WTC11 (cell line): ENCODE measurements around the gene GALNT15.

Experiments
- CREB1 ChIP-seq: sonication (generic); formaldehyde crosslinking; IDR thresholded peaks from 2 replicates; pipeline ENCODE4 v1.8.0; 2023; ENCODE audit warnings: mild to moderate bottlenecking, missing genetic modification reagents
- ESRRA ChIP-seq: sonication (generic); formaldehyde crosslinking; IDR thresholded peaks from 2 replicates; pipeline ENCODE4 v1.8.1; 2022; ENCODE audit warnings: mild to moderate bottlenecking, missing genetic modification reagents, borderline replicate concordance
- GABPB1 ChIP-seq: sonication (generic); formaldehyde crosslinking; IDR thresholded peaks from 2 replicates; pipeline ENCODE4 v1.8.1; 2023; ENCODE audit warnings: mild to moderate bottlenecking, missing genetic modification reagents
- NR2C2 ChIP-seq: sonication (generic); formaldehyde crosslinking; IDR thresholded peaks from 2 replicates; pipeline ENCODE4 v1.8.0; 2022; ENCODE audit warnings: mild to moderate bottlenecking, missing genetic modification reagents
- TP53 ChIP-seq: sonication (generic); formaldehyde crosslinking; IDR thresholded peaks from 2 replicates; pipeline ENCODE4 v1.8.1; 2023; ENCODE audit warnings: mild to moderate bottlenecking, missing genetic modification reagents
- TF ChIP-seq, protein P1 (sequence below): fragments of 200-600 bp; IDR thresholded peaks from 2 replicates; pipeline ENCODE4 v1.8.0; 2022; ENCODE audit warnings: antibody characterized with exemption

DNA sequence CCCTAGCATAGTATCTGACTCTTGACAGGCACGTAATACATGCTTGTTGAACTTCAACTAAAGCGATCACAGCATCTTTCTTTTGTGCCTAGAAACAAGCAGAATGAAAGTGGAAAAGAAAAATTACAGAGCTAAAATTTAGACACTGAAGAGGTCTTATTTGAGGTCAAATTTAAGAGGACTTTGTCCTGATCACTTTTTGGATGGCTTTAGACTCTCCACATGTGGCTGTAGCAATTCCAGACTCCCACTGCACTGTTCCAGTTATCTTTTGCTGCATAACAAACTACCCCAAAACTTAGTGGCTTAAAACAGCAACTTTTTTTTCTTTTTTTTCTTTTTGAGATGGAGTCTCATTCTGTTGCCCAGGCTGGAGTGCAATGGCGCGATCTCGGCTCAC is 66.7 kb downstream of the GALNT15 start:
- no peak for TF ChIP-seq TP53 (CRISPR knock-in tag)
- TF ChIP-seq, protein P1, sequence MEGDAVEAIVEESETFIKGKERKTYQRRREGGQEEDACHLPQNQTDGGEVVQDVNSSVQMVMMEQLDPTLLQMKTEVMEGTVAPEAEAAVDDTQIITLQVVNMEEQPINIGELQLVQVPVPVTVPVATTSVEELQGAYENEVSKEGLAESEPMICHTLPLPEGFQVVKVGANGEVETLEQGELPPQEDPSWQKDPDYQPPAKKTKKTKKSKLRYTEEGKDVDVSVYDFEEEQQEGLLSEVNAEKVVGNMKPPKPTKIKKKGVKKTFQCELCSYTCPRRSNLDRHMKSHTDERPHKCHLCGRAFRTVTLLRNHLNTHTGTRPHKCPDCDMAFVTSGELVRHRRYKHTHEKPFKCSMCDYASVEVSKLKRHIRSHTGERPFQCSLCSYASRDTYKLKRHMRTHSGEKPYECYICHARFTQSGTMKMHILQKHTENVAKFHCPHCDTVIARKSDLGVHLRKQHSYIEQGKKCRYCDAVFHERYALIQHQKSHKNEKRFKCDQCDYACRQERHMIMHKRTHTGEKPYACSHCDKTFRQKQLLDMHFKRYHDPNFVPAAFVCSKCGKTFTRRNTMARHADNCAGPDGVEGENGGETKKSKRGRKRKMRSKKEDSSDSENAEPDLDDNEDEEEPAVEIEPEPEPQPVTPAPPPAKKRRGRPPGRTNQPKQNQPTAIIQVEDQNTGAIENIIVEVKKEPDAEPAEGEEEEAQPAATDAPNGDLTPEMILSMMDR, result no peak
- TF ChIP-seq GABPB1 (CRISPR knock-in tag), result no peak
- no peak for TF ChIP-seq ESRRA (CRISPR knock-in tag)
- TF ChIP-seq CREB1 (CRISPR knock-in tag), result no peak
- no peak for TF ChIP-seq NR2C2 (CRISPR knock-in tag)
